Measurements from ENCODE around the gene LTN1.
"Not testable (repeated sequence)": the region's sequence is repeated elsewhere in the genome, so short reads cannot be mapped to it uniquely, and the experiment has no call there.

GRCh38 chr21:28988146-28988545 is 4.5 kb downstream of the LTN1 start:
- not testable (repeated sequence) for TF ChIP-seq CTCF (conservative IDR thresholded peaks at IDR 0.05; ENCODE audit: low read length); EZH2phosphoT487 (IDR thresholded peaks at IDR 0.05; ENCODE audit: borderline replicate concordance)

Measured in Loucy (cell line).